ENCODE results near the gene CCDC63.
A peak's percentile ranks its signal among the peaks of the same experiment; 100 is the strongest.

The CCDC63 gene

DNA sequence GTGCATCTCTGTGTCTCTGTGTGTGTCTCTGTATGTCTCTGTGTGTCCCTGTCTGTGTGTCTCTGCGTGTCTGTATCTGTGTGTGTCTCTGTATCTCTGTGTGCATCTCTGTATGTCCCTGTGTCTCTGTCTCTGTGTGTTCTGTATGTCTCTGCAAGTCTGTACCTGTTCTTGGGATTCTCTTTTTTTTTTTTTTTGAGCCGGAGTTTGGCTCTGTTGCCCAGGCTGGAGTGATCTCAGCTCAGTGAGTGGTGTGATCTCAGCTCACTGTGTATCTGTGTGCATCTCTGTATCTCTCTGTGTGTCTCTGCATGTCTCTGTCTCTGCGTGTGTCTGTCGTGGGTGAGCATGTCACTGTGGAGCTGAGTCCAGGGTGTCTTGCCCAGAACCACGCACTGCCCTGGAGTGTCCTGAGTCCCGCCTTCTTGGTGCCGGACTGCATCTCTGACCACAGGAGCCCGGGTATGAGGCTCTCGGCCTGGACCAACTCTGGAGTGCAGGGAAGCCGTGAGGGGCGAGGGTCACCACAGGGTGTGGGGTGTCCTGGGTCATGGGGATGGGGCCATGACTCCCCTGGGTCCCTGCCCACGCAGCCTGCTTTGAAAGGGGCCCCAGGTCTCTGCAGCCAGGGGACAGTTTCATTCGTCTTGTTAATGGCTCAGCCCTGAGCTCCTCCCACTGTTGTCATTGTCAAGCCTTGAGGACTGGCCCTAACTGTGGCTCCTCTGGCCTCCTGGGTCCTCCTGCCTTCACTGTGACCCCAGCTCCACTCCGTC is 61.8 kb downstream of the CCDC63 start:
- H3K4me3 ChIP-seq (ENCODE audit: low read depth, low read length), result no peak overlapping the region
- no peak for DNase-seq (ENCODE audit: low read depth)
- in situ Hi-C loops (cut with HindIII; ENCODE audit: low sequenced_read_pairs), result no loop called here
- TF ChIP-seq, protein P1, sequence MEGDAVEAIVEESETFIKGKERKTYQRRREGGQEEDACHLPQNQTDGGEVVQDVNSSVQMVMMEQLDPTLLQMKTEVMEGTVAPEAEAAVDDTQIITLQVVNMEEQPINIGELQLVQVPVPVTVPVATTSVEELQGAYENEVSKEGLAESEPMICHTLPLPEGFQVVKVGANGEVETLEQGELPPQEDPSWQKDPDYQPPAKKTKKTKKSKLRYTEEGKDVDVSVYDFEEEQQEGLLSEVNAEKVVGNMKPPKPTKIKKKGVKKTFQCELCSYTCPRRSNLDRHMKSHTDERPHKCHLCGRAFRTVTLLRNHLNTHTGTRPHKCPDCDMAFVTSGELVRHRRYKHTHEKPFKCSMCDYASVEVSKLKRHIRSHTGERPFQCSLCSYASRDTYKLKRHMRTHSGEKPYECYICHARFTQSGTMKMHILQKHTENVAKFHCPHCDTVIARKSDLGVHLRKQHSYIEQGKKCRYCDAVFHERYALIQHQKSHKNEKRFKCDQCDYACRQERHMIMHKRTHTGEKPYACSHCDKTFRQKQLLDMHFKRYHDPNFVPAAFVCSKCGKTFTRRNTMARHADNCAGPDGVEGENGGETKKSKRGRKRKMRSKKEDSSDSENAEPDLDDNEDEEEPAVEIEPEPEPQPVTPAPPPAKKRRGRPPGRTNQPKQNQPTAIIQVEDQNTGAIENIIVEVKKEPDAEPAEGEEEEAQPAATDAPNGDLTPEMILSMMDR (IDR thresholded peaks at IDR 0.05; ENCODE audit: low read depth, low read length, missing control alignments), result no peak

DNA sequence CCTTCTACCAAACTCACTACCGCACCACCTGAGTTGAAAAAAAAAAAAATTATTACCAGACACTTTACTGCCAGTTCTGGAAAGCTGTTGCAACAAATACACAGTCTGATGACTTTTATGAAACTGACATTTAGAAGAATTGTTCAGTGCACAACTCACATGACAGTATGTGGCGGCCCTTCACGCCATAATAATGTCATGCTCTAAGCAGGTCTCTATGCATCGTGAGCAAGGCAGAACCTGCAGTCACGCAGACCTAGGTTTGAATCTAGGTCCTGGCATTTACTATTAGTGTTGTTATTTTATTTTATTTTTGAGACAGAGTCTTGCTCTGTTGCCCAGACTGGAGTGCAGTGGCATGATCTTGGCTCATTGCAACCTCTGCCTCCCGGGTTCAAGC is 65.5 kb downstream of the CCDC63 start:
- in situ Hi-C loops (cut with HindIII; ENCODE audit: low sequenced_read_pairs), result no loop called here
- TF ChIP-seq, protein P1 (IDR thresholded peaks at IDR 0.05; ENCODE audit: low read depth, low read length, missing control alignments), result no peak
- H3K4me3 ChIP-seq (ENCODE audit: low read depth, low read length), result no peak overlapping the region
- DNase-seq (ENCODE audit: low read depth), result no peak

DNA sequence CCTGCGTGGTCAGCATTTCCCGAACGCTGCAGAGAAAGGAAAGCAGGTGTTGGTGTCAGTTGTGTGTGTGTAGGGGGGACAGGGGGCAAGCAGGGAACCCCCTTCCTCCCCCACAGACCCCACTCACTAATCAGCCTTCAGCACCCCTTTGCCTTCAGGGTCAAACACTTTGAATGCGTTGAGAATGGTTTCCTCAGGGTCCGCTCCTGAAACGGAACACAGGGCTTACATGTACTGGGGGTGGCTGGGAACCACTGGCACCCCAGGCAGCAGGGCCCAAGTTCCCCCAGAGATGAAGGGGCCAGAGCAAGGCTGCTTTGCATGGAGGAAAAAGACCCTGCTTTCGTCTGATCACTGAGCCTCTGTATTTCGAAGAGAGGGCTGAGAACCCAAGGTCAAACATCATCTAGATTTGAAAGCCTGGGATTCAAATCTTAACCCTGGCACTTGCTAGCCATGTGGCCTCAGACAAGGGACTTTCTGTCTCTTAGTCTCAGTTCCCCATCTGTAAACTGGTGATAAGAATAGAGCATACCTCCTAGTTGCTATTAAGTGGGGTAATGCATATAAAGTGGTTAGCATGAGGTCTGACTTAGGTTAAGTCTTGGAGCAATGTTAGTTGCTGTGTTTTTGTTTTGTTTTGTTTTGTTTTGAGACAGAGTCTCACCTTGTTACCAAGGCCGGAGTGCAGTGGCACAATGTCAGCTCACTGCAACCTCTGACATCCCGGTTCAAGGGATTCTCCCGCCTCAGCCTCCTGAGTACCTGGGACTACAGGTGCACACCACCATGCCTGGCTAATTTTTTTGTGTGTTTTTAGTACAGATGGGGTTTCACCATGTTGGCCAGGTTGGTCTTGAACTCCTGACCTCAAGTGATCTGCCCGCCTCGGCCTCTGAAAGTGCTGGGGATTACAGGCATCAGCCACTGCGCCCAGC is 66.6 kb downstream of the CCDC63 start:
- in situ Hi-C loops (cut with HindIII; ENCODE audit: low sequenced_read_pairs), result no loop called here
- no peak overlapping the region for H3K4me3 ChIP-seq (ENCODE audit: low read depth, low read length)
- TF ChIP-seq, protein P1 (IDR thresholded peaks at IDR 0.05; ENCODE audit: low read depth, low read length, missing control alignments), result no peak
- DNase-seq (ENCODE audit: low read depth), result no peak

DNA sequence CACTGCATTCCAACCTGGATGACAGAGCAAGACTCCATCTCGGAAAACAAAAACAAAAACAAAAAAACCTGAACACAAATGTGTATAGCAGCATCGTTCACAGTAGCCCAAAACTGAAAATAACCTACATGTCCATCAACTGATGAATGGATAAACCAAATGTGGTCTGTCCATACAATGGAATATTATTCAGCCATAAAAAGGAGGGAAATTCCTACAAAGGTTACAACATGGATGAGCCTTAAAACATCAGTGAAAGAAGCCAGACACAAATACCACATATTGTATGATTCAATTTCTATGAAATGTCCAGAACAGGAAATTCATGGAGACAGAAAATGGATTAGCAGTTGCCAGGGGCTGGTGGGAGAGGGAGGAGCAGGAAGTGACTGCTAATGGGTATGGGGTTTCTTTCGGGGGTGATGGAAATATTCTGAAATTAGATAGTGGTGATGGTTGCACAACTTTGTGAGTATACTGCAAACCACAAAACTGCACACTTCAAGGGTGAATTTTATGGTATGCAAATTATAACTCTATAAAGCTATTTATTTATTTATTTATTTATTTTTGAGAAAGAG is 69.6 kb downstream of the CCDC63 start:
- H3K4me3 ChIP-seq (ENCODE audit: low read depth, low read length), result no peak overlapping the region
- TF ChIP-seq, protein P1 (IDR thresholded peaks at IDR 0.05; ENCODE audit: low read depth, low read length, missing control alignments), result no peak
- in situ Hi-C loops (cut with HindIII; ENCODE audit: low sequenced_read_pairs), result no loop called here
- no peak for DNase-seq (ENCODE audit: low read depth)

DNA sequence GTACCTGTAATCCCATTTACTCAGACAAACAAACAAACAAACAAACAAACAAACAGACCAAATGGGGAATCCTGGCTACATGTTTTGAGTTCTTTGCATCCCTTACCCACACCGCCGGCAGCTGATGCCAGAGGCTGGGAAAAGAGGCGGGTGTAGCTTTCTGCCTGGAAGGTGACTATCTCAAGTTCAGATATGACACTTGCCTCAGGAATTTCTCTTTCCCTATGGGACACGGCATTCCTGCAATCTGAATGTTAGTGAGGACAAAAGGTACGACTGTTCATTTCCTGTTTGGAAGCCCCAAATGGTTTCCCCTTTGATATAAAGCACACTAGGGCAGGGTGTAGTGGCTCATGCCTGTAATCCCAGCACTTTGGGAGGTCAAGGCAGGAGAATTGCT is 70.7 kb downstream of the CCDC63 start:
- H3K4me3 ChIP-seq (ENCODE audit: low read depth, low read length), result no peak overlapping the region
- DNase-seq (ENCODE audit: low read depth), result peak; percentile 49
- TF ChIP-seq, protein P1 (IDR thresholded peaks at IDR 0.05; ENCODE audit: low read depth, low read length, missing control alignments), result no peak
- in situ Hi-C loops (cut with HindIII; ENCODE audit: low sequenced_read_pairs), result no loop called here

DNA sequence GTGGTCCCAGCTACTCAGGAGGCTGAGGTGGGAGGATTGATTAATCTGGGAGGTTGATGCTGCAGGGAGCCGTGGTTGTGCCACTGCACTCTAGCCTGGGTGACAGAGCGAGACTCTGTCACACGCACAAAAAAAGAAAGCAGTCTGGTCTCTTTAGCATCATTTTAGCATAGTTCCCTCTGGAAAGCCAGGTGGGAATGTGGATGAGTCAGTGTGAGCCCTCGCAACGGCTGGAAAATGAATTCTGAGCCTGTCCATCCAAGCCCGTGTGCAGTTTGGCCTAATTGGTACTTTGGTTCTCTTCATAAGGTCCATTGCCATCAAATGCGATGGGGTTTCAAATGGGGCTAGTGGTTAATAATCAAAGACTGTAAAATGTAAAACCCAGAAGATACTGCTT is 71.2 kb downstream of the CCDC63 start:
- TF ChIP-seq, protein P1 (IDR thresholded peaks at IDR 0.05; ENCODE audit: low read depth, low read length, missing control alignments), result no peak
- in situ Hi-C loops (cut with HindIII; ENCODE audit: low sequenced_read_pairs), result no loop called here
- DNase-seq (ENCODE audit: low read depth), result no peak

More for the DNA sequence above, 71.2 kb downstream of the CCDC63 start:
- H3K4me3 ChIP-seq (ENCODE audit: low read depth, low read length), result no peak overlapping the region
